ENCODE measurements around the gene KRT2.

DNA sequence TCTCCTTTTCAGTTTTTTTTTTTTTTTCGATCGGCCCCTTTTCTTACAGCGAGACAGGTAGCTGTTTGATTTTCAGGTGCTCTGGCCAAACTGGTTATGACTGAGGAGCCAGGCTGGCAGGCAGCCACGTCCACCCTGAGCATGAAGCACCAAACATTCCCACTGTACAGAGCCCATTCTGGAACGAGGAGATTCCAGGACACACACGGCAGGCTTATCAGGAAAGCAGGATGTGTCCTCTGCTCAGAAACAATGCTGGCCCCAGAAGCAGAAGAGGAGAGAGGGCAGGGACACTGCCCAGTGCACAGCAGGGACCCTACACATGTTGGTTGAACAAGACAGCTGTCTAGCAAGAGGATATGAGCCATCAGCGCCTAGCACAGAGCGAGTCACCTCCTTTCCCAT lies 3.7 kb upstream of the KRT2 start:
- TF ChIP-seq, protein P1, sequence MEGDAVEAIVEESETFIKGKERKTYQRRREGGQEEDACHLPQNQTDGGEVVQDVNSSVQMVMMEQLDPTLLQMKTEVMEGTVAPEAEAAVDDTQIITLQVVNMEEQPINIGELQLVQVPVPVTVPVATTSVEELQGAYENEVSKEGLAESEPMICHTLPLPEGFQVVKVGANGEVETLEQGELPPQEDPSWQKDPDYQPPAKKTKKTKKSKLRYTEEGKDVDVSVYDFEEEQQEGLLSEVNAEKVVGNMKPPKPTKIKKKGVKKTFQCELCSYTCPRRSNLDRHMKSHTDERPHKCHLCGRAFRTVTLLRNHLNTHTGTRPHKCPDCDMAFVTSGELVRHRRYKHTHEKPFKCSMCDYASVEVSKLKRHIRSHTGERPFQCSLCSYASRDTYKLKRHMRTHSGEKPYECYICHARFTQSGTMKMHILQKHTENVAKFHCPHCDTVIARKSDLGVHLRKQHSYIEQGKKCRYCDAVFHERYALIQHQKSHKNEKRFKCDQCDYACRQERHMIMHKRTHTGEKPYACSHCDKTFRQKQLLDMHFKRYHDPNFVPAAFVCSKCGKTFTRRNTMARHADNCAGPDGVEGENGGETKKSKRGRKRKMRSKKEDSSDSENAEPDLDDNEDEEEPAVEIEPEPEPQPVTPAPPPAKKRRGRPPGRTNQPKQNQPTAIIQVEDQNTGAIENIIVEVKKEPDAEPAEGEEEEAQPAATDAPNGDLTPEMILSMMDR (IDR thresholded peaks at IDR 0.05), result no peak
- TF ChIP-seq POLR2A (IDR thresholded peaks at IDR 0.05), result no peak

Measured in Peyer's patch (tissue), 4 donors.